HG02610 (cell line): ENCODE measurements around the gene SGTA.

Source experiments
- ATAC-seq: cut with Tn5 transposase; IDR thresholded peaks from one replicate; pipeline ENCODE4 v1.9.1; 2021; ENCODE audit warnings: mild to moderate bottlenecking, moderate library complexity; ENCODE audit not compliant: unreplicated experiment

SGTA gene

GRCh38 chr19:2756921-2757881 lies 25.9 kb downstream of the SGTA start:
- no peak for ATAC-seq

GRCh38 chr19:2756477-2756876 lies 26.6 kb downstream of the SGTA start:
- no peak for ATAC-seq

- no peak for ATAC-seq
These were observed 27.3 kb downstream of the SGTA start for GRCh38 chr19:2755811-2756210.

DNA sequence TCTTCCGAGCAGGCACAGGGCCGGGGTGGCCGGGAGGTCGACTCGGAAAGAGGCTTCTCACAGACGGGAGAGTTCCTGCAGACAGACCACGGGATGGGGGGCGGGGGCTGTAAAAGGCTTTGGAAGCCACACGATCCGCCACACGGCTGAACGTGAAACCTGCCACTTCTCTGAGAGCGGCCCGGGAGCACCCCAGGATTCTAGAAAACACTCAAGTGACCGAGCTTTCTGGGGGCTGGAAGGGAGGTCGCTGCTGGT lies 27.7 kb downstream of the SGTA start:
- ATAC-seq, result no peak

DNA sequence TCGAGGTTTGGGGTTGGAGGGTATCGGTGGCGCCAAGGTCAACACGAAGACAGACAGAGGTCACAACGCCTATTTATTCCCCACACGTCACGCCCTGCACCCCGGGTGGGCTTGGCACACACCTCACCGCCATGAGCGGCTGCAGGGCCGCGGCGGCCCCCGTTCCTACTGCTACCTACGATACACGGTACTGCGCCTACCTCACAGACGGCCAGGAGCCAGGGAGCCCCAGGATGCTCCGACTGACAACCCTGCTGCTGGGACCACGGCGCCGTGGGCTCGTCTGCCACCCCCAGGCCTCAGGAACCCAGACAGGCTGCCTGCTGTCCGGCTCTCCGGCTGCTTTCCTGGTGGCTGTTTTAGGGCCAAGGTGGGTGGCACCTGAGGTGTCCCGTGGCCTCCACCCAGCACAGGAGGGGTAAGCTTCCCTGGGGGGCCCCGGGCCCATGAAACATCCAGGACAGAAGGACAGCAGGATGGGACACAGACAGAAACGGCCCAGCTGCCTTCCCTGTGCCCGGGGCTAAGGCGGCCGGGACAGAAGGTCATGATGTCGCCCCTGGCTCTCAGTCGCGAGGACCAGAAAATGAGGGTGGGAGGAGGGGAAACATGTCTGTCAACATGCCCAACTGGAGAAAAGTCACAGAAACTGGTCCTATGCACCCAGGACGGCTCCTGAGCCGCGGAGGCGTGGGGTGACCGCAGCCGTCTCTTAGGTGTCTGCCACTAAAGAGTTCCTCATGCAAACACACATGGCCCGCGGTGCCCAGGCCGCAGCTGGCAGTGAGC lies 28.2 kb downstream of the SGTA start:
- ATAC-seq, result no peak

GRCh38 chr19:2751438-2751830 lies 31.6 kb downstream of the SGTA start:
- no peak for ATAC-seq

DNA sequence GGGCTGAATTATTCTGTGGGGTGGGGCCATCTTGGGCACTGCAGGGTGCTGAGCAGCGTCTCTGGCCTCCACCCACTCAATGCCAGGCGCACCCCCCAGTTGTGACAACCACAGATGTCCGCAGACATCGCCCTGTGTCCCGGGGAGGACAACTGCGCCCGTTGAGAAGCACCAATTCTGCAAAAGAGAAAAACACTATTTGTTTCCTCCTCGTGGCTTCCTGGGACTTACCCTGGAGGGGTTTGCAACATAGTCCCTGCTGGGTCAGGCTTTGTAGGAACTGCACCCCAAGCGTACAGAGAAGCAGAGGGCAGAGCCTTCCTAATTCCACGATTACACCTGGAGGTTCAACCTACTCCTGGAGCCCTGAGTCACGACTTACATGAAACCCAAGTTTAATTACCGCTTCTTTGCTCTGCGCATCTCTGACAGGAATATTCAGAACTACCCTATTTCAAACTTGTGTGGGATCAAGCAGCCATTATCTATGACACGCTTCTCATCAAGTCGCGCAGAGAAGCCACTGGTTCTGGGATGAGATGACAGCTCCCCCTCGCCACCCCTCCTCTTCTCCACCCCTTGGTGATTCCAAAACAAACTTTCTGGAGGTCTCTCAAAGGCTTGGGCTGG lies 32.1 kb downstream of the SGTA start:
- ATAC-seq, result no peak

- ATAC-seq, result no peak
These were observed 35.7 kb downstream of the SGTA start for GRCh38 chr19:2747349-2747748.

- ATAC-seq, result no peak
These were observed 39.0 kb downstream of the SGTA start for GRCh38 chr19:2744113-2744512.

GRCh38 chr19:2743099-2743498 lies 40.0 kb downstream of the SGTA start:
- no peak for ATAC-seq

DNA sequence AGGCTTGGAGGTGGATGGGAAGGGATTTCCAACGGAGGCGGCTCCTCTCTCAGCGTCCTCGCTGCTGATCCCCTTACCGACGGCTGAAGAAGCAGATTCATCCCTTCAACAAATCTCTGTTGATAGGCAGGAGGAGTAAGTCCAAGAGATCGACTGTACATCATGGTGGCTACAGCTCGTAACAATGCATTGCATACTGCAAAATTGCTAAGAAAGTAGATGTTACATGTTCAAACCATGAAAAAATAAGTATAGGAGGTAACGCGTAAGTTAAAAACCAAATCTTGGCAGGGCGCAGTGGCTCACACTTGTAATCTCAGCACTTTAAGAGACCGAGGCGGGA lies 42.8 kb downstream of the SGTA start:
- ATAC-seq, result no peak

GRCh38 chr19:2739602-2740313 lies 43.3 kb downstream of the SGTA start, which contains the start of gene SLC39A3:
Gene SLC39A3 (minus strand): TSS chr19:2740017. CDS start chr19:2737257, 2,760 bp downstream.
- peak; percentile 91 for ATAC-seq

- no peak for ATAC-seq
These were observed 46.4 kb downstream of the SGTA start for GRCh38 chr19:2736550-2737190.

DNA sequence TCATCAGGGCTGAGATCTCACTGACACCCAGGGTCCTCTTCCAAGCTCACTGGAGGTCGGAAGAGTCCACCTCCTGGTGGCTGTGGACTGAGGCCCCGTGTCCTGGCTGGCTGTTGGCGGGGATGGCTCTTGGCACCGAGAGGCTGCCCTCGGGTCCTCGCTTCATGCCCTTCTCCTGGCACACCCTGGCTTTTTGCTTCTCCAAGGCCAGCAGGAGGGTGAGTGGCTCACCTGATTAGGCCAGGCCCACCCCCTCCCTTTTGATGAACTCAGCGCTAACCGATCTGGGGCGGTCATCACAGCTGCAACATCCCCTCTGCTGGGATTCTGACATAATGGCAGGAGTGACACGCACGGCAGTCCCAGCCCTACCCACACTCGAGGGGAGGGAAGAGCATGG lies 47.7 kb downstream of the SGTA start:
- no peak for ATAC-seq

DNA sequence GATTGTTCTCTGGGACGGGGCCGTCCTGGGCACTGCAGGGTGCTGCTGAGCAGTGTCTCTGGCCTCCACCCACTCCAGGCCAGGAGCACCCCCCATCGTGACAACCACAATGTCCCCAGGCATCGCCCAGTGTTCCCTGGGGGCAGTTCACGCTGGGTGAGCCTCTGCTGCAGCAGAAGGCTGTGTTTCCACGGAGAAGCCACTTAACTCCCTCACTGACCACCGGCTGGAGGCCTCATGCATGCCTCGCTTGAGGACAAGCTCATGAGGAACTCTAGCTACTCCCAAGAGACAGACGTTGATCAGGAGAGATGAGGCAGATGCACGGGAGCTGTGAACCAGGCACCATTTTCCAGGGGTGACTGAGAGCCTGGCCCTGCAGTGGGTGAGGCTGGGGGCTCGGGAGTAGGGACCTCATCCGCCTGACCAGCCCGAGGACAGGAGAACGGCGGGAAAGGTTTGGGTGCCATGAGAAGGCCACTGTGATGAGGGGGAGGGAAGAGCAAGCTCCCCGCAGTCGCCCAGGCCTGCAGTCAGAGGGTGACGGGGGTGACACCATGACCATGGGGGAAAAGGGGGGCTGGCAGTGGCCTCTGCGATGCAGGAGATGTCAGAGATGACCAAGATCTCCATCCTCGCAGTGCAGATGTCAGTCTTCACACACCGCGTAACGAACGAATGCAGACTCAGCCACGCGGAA lies 48.3 kb downstream of the SGTA start:
- no peak for ATAC-seq

DNA sequence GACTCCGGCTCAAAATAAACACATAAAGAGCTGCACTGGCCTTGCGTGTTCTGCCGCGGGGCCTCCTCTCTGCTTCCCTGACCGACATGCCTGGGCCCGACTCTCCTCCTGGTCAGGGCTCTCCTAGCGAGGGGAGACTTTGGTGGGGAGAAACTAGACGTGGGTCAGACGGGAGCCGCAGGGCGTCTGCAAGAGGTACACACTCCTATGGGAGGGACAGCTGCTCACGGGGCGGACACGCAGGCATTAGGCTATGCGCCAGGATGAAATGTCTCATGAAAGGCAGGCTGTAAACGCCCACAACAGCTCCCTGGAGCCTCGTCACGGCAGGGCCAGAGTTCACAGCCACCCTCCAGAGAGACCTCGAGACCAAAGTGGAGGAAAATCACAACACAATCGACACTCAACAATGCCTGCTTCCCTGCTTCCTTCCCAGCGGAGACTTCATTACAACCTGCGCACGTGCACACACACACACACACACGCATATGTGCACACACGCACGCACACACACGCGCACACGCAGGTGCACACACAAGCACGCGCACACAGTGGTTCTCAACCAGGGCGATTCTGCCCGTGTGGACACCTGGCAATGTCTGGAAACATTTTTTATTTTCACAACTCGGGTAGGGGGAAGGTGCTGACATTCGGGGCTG lies 49.0 kb downstream of the SGTA start:
- no peak for ATAC-seq

DNA sequence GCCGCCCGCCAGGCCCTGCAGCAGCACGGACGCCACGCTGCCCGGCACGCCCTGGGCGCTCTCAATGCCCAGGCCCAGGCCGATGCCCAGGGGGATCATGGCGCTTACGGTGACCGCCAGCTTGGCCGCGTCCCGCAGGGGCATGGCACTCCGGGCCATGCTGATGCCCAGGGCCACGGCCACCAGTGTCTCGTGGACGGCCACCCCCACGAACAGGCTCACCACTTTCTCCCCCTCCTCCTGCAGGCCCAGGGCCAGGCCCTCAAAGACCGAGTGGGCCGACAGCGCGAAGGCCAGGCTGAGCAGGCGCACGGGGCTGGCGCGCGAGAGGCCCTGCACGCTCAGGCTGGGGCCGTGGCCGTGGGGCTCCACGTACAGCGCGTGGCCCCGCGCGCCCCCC lies 50.2 kb downstream of the SGTA start:
- ATAC-seq, result no peak

- no peak for ATAC-seq
These were observed 50.8 kb downstream of the SGTA start for GRCh38 chr19:2732157-2732725.
